ENCODE data around the gene MTX2. TPM values are rescaled to one million over a fixed set of nuclear protein-coding genes. Genes with fewer than 3 reads are reported as not detected.

The MTX2 gene
- total and polyA plus RNA-seq, 4 donors, result 11.8 to 23.5 (median 12.7) TPM

- H3K4me3 ChIP-seq (ENCODE audit: low read depth in 1 of 3, low read length in 3 of 3), result no peak overlapping the region
- no peak for DNase-seq (ENCODE audit: low spot score)
- peaks cover 0 to 2% (median 0%) of the 10 kb centered on the region in 4 donors for H3K27me3 ChIP-seq (ENCODE audit: control insufficient read depth in 4 of 4, insufficient read depth in 4 of 4, low read length in 3 of 4)
- WGBS, result 71% methylated on average over 2 of the region's 2 CpGs
- H3K9me3 ChIP-seq (ENCODE audit: control insufficient read depth in 4 of 4, low read length in 3 of 4), result no peaks in the 10 kb centered on the region
- no peaks in the 10 kb centered on the region for H3K4me1 ChIP-seq (ENCODE audit: control insufficient read depth in 4 of 4, insufficient read depth in 4 of 4, low read length in 3 of 4)
- no peak overlapping the region for H3K27ac ChIP-seq (ENCODE audit: low read depth in 1 of 2, low read length in 2 of 2)
- TF ChIP-seq EGR1 (IDR thresholded peaks at IDR 0.05; ENCODE audit: low read depth in 2 of 2), result no peak
- TF ChIP-seq NR2F2 (IDR thresholded peaks at IDR 0.05), result no peak
- H3K9ac ChIP-seq (ENCODE audit: low read depth in 1 of 2, low read length in 2 of 2), result no peak overlapping the region
- H3K36me3 ChIP-seq (ENCODE audit: control insufficient read depth in 4 of 4, insufficient read depth in 3 of 4, low read depth in 1 of 4, low read length in 3 of 4), result no peaks in the 10 kb centered on the region
These were observed 27.0 kb upstream of the MTX2 start for GRCh38 chr2:176242276-176242675.

GRCh38 chr2:176246331-176246730, 22.9 kb upstream of the MTX2 start:
- Histone ChIP-seq H3K27ac (ENCODE audit: low read depth in 1 of 2, low read length in 2 of 2) (no peak overlapping the region), H3K27me3 (ENCODE audit: control insufficient read depth in 4 of 4, insufficient read depth in 4 of 4, low read length in 3 of 4) (peaks cover 0 to 4% (median 2%) of the 10 kb centered on the region in 4 donors), H3K36me3 (ENCODE audit: control insufficient read depth in 4 of 4, insufficient read depth in 3 of 4, low read depth in 1 of 4, low read length in 3 of 4) (no peaks in the 10 kb centered on the region), H3K9me3 (ENCODE audit: control insufficient read depth in 4 of 4, low read length in 3 of 4) (no peaks in the 10 kb centered on the region), H3K9ac (ENCODE audit: low read depth in 1 of 2, low read length in 2 of 2) (no peak overlapping the region), H3K4me1 (ENCODE audit: control insufficient read depth in 4 of 4, insufficient read depth in 4 of 4, low read length in 3 of 4) (no peaks in the 10 kb centered on the region), H3K4me3 (ENCODE audit: low read depth in 1 of 3, low read length in 3 of 3) (no peak overlapping the region)
- WGBS, result 68% methylated on average over 4 of the region's 4 CpGs
- TF ChIP-seq, protein P1, sequence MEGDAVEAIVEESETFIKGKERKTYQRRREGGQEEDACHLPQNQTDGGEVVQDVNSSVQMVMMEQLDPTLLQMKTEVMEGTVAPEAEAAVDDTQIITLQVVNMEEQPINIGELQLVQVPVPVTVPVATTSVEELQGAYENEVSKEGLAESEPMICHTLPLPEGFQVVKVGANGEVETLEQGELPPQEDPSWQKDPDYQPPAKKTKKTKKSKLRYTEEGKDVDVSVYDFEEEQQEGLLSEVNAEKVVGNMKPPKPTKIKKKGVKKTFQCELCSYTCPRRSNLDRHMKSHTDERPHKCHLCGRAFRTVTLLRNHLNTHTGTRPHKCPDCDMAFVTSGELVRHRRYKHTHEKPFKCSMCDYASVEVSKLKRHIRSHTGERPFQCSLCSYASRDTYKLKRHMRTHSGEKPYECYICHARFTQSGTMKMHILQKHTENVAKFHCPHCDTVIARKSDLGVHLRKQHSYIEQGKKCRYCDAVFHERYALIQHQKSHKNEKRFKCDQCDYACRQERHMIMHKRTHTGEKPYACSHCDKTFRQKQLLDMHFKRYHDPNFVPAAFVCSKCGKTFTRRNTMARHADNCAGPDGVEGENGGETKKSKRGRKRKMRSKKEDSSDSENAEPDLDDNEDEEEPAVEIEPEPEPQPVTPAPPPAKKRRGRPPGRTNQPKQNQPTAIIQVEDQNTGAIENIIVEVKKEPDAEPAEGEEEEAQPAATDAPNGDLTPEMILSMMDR (IDR thresholded peaks at IDR 0.05; ENCODE audit: low read depth, low read length, missing input control), result no peak
- TF ChIP-seq, protein P2, sequence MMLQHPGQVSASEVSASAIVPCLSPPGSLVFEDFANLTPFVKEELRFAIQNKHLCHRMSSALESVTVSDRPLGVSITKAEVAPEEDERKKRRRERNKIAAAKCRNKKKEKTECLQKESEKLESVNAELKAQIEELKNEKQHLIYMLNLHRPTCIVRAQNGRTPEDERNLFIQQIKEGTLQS (IDR thresholded peaks at IDR 0.05), result no peak
- no peak for DNase-seq (ENCODE audit: low spot score)

- WGBS, result 66% methylated on average over 4 of the region's 4 CpGs
- no peaks in the 10 kb centered on the region for H3K36me3 ChIP-seq (ENCODE audit: control insufficient read depth in 4 of 4, insufficient read depth in 3 of 4, low read depth in 1 of 4, low read length in 3 of 4)
- TF ChIP-seq, protein P2 (IDR thresholded peaks at IDR 0.05), result no peak
- TF ChIP-seq, protein P1 (IDR thresholded peaks at IDR 0.05; ENCODE audit: low read depth, low read length, missing input control), result no peak
- TF ChIP-seq HNF4G (IDR thresholded peaks at IDR 0.05) (no peak), RXRA (IDR thresholded peaks at IDR 0.05) (no peak), MAX (IDR thresholded peaks at IDR 0.05) (no peak), RAD21 (IDR thresholded peaks at IDR 0.05) (no peak), FOXA2 (IDR thresholded peaks at IDR 0.05) (no peak), SP1 (IDR thresholded peaks at IDR 0.05) (no peak), YY1 (IDR thresholded peaks at IDR 0.05) (no peak), GABPA (IDR thresholded peaks at IDR 0.05 in 1 of 2, conservative IDR thresholded peaks at IDR 0.05 in 1 of 2) (no peak)
- TF ChIP-seq, protein P3, sequence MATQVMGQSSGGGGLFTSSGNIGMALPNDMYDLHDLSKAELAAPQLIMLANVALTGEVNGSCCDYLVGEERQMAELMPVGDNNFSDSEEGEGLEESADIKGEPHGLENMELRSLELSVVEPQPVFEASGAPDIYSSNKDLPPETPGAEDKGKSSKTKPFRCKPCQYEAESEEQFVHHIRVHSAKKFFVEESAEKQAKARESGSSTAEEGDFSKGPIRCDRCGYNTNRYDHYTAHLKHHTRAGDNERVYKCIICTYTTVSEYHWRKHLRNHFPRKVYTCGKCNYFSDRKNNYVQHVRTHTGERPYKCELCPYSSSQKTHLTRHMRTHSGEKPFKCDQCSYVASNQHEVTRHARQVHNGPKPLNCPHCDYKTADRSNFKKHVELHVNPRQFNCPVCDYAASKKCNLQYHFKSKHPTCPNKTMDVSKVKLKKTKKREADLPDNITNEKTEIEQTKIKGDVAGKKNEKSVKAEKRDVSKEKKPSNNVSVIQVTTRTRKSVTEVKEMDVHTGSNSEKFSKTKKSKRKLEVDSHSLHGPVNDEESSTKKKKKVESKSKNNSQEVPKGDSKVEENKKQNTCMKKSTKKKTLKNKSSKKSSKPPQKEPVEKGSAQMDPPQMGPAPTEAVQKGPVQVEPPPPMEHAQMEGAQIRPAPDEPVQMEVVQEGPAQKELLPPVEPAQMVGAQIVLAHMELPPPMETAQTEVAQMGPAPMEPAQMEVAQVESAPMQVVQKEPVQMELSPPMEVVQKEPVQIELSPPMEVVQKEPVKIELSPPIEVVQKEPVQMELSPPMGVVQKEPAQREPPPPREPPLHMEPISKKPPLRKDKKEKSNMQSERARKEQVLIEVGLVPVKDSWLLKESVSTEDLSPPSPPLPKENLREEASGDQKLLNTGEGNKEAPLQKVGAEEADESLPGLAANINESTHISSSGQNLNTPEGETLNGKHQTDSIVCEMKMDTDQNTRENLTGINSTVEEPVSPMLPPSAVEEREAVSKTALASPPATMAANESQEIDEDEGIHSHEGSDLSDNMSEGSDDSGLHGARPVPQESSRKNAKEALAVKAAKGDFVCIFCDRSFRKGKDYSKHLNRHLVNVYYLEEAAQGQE (IDR thresholded peaks at IDR 0.05), result no peak
- H3K27ac ChIP-seq (ENCODE audit: low read depth in 1 of 2, low read length in 2 of 2), result no peak overlapping the region
- no peaks in the 10 kb centered on the region for H3K4me1 ChIP-seq (ENCODE audit: control insufficient read depth in 4 of 4, insufficient read depth in 4 of 4, low read length in 3 of 4)
- no peaks in the 10 kb centered on the region for H3K9me3 ChIP-seq (ENCODE audit: control insufficient read depth in 4 of 4, low read length in 3 of 4)
- no peak overlapping the region for H3K9ac ChIP-seq (ENCODE audit: low read depth in 1 of 2, low read length in 2 of 2)
- no peak overlapping the region for H3K4me3 ChIP-seq (ENCODE audit: low read depth in 1 of 3, low read length in 3 of 3)
- DNase-seq (ENCODE audit: low spot score), result no peak
- H3K27me3 ChIP-seq (ENCODE audit: control insufficient read depth in 4 of 4, insufficient read depth in 4 of 4, low read length in 3 of 4), result peaks cover 0 to 4% (median 3%) of the 10 kb centered on the region in 4 donors
These were observed 21.4 kb upstream of the MTX2 start for GRCh38 chr2:176247859-176248258.

Data from liver (tissue), 9 donors.